Measurements from ENCODE around the gene ISCA2. TPM values are rescaled to one million over a fixed set of nuclear protein-coding genes. Genes with fewer than 3 reads are reported as not detected.

Gene ISCA2
- total RNA-seq, 1 donor from 2014 or later: 33.4 TPM

- Mint-ChIP-seq H3K36me3 (no peaks in the 10 kb centered on the region), H3K9me3 (no peaks in the 10 kb centered on the region), H3K27ac (no peak overlapping the region), H3K4me3 (no peak overlapping the region), H3K27me3 (peaks cover 14% of the 10 kb centered on the region), H3K4me1 (ENCODE audit: unreplicated experiment) (peaks cover 8% of the 10 kb centered on the region)
- no peak for DNase-seq (ENCODE audit: extremely low spot score, unreplicated experiment)
- no peak for TF ChIP-seq CTCF (conservative IDR thresholded peaks at IDR 0.05)
These were observed 51.8 kb downstream of the ISCA2 start for GRCh38 chr14:74545386-74545785.

GRCh38 chr14:74546416-74546815 is 52.9 kb downstream of the ISCA2 start:
- Mint-ChIP-seq H3K9me3 (no peaks in the 10 kb centered on the region), H3K4me1 (ENCODE audit: unreplicated experiment) (peaks cover 12% of the 10 kb centered on the region), H3K27me3 (peaks cover 14% of the 10 kb centered on the region), H3K36me3 (no peaks in the 10 kb centered on the region), H3K27ac (no peak overlapping the region), H3K4me3 (no peak overlapping the region)
- no peak for DNase-seq (ENCODE audit: extremely low spot score, unreplicated experiment)
- TF ChIP-seq CTCF (conservative IDR thresholded peaks at IDR 0.05): no peak

Other genes starting within 250 kb of the ISCA2 start
- 60.5 and 92.6 TPM in 2 replicates for gene ABCD4, start 190.8 kb upstream of the ISCA2 start, total RNA-seq (ENCODE audit: low replicate concordance)
- not detected in 2 replicates for gene VRTN, start 145.3 kb upstream of the ISCA2 start, total RNA-seq (ENCODE audit: low replicate concordance)
- gene SYNDIG1L, start 67.6 kb upstream of the ISCA2 start, total RNA-seq (ENCODE audit: low replicate concordance): 0.36 and 0.71 TPM in 2 replicates
- 165 and 409 TPM in 2 replicates for gene NPC2, start 460 bp upstream of the ISCA2 start, total RNA-seq (ENCODE audit: low replicate concordance)
- gene LTBP2, start 118.5 kb downstream of the ISCA2 start, total RNA-seq (ENCODE audit: low replicate concordance): 1.1 and 2.4 TPM in 2 replicates
- gene AREL1, start 219.3 kb downstream of the ISCA2 start, total RNA-seq (ENCODE audit: low replicate concordance): 41.5 and 41.6 TPM in 2 replicates
- gene FCF1, start 219.4 kb downstream of the ISCA2 start, total RNA-seq (ENCODE audit: low replicate concordance): 44.6 and 48.0 TPM in 2 replicates

Measured in type B pancreatic cell (in vitro differentiated cells).